AG04450 (cell line): ENCODE measurements around the gene BLVRA. TPM values are rescaled to one million over a fixed set of nuclear protein-coding genes. Genes with fewer than 3 reads are reported as not detected.

Experiments
- CTCF ChIA-PET: fragments of 300-600, 350-600 bp; formaldehyde crosslinking; extraction: SDS; loops from one replicate; lab custom pipeline; 2022; ENCODE audit warnings: antibody characterized with exemption, inconsistent platforms; lab: Charles Lee
- POLR2A ChIA-PET: fragments of 350-600 bp; formaldehyde crosslinking; extraction: SDS; loops from one replicate; lab custom pipeline; 2021; ENCODE audit warnings: antibody characterized with exemption, inconsistent platforms; lab: Yijun Ruan, JAX
- DNase-seq: peaks from one replicate; pipeline ENCODE4 v3.0.0-alpha.2; 2011; ENCODE audit warnings: low read depth, low spot score
- H3K27ac ChIP-seq: one replicate; pipeline ENCODE4 v1.5.1; 2012; ENCODE audit warnings: low read depth, low read length, control low read depth
- H3K27me3 ChIP-seq: one replicate; pipeline ENCODE4 v1.6.0; 2012; ENCODE audit warnings: low read length; ENCODE audit not compliant: control insufficient read depth, insufficient read depth
- H3K4me3 ChIP-seq: 2 replicates; pipeline ENCODE4 v1.5.1; 2011; ENCODE audit warnings: mild to moderate bottlenecking, low read depth, low read length, control low read depth
- H3K9me3 ChIP-seq: 2 replicates; pipeline ENCODE4 v1.5.1; 2012; ENCODE audit warnings: low read length; ENCODE audit not compliant: control insufficient read depth, insufficient read depth
- CTCF ChIP-seq: IDR thresholded peaks from 2 replicates; pipeline ENCODE4 v1.5.1; 2011; ENCODE audit warnings: low read depth, low read length, control low read depth, inconsistent platforms
- polyA plus RNA-seq: library from polyadenylated mRNA; depleted of rRNA; stranded (reverse); fragments of >200 nt; gene quantifications from 2 replicates; pipeline ENCODE4 v1.2.3, GENCODE V29; 2011

Gene BLVRA
- polyA plus RNA-seq, 1 experiment: 58.7 TPM

GRCh38 chr7:43758822-43759683 lies 573 bp downstream of the BLVRA start:
- TF ChIP-seq CTCF: no peak
- POLR2A ChIA-PET: interaction anchor here (0.6 to 1.1 kb wide), 3 partner anchors 30 to 49 kb away, joined by 3 to 5 read pairs (median 3); partner anchors contain the start of gene COA1
- H3K9me3 ChIP-seq: no peaks in the 10 kb centered on the region
- no peak for DNase-seq
- H3K4me3 ChIP-seq: peak overlapping the region; percentile 72
- CTCF ChIA-PET: interaction anchor here (1.1 to 1.4 kb wide), 2 partner anchors 176 to 177 kb away, joined by 5 read pairs; partner anchors contain the start of gene STK17A
- no peak overlapping the region for H3K27ac ChIP-seq
- no peaks in the 10 kb centered on the region for H3K27me3 ChIP-seq

- Histone ChIP-seq H3K27ac (no peak overlapping the region), H3K4me3 (no peak overlapping the region), H3K27me3 (no peaks in the 10 kb centered on the region), H3K9me3 (no peaks in the 10 kb centered on the region)
- DNase-seq: no peak
- ChIA-PET POLR2A (no interaction called here), CTCF (interaction anchor here (0.8 to 0.9 kb wide), 2 partner anchors 78 to 178 kb away, joined by 3 read pairs; partner anchors contain the start of gene STK17A)
- TF ChIP-seq CTCF: no peak
Observed at GRCh38 chr7:43760861-43761260, 2.4 kb downstream of the BLVRA start.

DNA sequence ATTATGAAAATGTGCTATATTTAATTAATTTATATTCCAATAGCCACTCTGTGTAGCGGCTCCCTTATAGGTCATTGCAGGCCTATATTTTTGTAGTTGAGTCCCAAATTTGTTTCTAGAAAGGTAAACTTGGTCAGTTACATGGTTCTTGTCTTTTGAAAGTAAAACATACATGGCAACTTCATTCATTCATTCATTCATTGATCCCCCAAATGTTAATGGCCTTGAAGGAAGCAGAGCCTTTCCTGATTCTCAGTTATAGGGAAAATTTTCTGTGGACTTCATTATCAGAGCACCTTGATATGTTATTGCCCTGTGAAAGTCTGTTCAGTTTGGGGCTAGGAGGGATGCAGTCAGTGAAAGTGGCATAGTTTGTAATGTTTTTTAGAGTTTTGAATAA lies 2.9 kb downstream of the BLVRA start:
- no peaks in the 10 kb centered on the region for H3K27me3 ChIP-seq
- no peak for TF ChIP-seq CTCF
- ChIA-PET POLR2A (no interaction called here), CTCF (interaction anchor here (0.8 kb wide), 1 partner anchor 179 kb away, joined by 3 read pairs; the partner anchor contains the start of gene STK17A)
- H3K9me3 ChIP-seq: no peaks in the 10 kb centered on the region
- DNase-seq: no peak
- H3K27ac ChIP-seq: no peak overlapping the region
- no peak overlapping the region for H3K4me3 ChIP-seq

DNA sequence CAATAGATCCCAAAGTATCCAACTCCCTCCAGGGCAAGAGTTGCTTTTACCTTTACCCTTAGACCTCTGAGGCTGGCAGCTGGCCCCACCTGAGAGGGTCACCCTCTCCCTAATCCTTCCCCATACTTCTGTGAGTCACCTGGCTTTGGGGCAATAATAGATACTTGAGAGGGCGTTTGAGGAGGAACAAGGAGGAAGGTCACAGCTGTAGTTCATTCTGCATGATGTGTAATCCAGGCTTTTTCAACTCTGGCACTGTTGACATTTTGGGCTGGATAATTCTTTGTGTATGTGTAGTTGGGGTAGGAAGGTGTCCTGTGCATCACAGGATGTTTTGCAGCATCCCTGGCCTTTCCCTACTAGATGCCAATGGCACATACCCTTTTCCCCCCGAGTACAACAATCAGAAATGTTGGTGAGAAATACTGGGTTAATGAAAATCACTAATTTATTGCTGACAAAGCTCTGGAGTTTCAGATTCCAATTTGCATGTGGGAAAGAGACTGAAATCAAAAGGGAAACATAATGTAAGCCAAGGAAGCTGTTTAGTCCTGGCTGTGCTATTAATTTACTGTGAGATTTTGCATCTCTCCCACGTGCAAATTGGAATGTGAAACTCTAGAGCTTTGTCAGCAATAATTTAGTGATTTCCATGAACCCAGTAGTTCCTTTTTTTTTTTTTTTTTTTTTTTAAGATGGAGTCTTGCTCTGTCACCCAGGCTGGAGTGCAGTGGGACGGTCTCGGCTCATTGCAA lies 3.6 kb downstream of the BLVRA start:
- DNase-seq: no peak
- ChIA-PET POLR2A (no interaction called here), CTCF (interaction anchor here (0.7 to 1.2 kb wide), 3 partner anchors 11 to 30 kb away, joined by 3 to 7 read pairs (median 3); no protein-coding TSS in a partner anchor)
- no peaks in the 10 kb centered on the region for H3K9me3 ChIP-seq
- H3K4me3 ChIP-seq: no peak overlapping the region
- peak overlapping the region; percentile 11 for H3K27ac ChIP-seq
- H3K27me3 ChIP-seq: no peaks in the 10 kb centered on the region
- TF ChIP-seq CTCF: no peak
